Activated naive CD8-positive, alpha-beta T cell treated with anti-CD3 and anti-CD28 coated beads, Interleukin-2, amount 10 ng/mL, durations not matched to agents 7 days and 5 days (primary cell): ENCODE measurements around the gene UGT2B28. TPM values are rescaled to one million over a fixed set of nuclear protein-coding genes. Genes with fewer than 3 reads are reported as not detected.
"Not testable (repeated sequence)": the region's sequence is repeated elsewhere in the genome, so short reads cannot be mapped to it uniquely, and the experiment has no call there.

ENCODE experiments used
- ATAC-seq: fragments of 150-1000 bp; cut with Tn5 transposase; one replicate; pipeline ENCODE4 v1.10.0; 2021; ENCODE audit warnings: low read depth, moderate library complexity
- POLR2A ChIA-PET: fragments of 350-600 bp; sonication (Branson Sonifier 250); formaldehyde crosslinking; loops from one replicate; lab custom pipeline; 2021; ENCODE audit warnings: antibody characterized with exemption; lab: Charles Lee
- DNase-seq: peaks from one replicate; pipeline ENCODE4 v3.0.0; 2021
- H3K27ac Mint-ChIP-seq: one replicate; pipeline ENCODE4 v1.8.0; 2022; ENCODE audit warnings: mild to moderate bottlenecking, mixed read lengths
- H3K27me3 Mint-ChIP-seq: one replicate; pipeline ENCODE4 v1.8.0; 2022; ENCODE audit warnings: mild to moderate bottlenecking, moderate library complexity, mixed read lengths
- H3K36me3 Mint-ChIP-seq: one replicate; pipeline ENCODE4 v1.8.0; 2021; ENCODE audit warnings: mild to moderate bottlenecking, mixed read lengths
- H3K4me1 Mint-ChIP-seq: one replicate; pipeline ENCODE4 v1.8.0; 2021; ENCODE audit warnings: mixed read lengths
- H3K4me3 Mint-ChIP-seq: one replicate; pipeline ENCODE4 v1.8.0; 2022; ENCODE audit warnings: mild to moderate bottlenecking, moderate library complexity, mixed read lengths
- H3K9me3 Mint-ChIP-seq: one replicate; pipeline ENCODE4 v1.8.0; 2021; ENCODE audit warnings: mixed read lengths
- total RNA-seq, 2 experiments: library from RNA; stranded (reverse); gene quantifications; one replicate each; pipeline ENCODE4 v1.2.3, GENCODE V29; 2021

UGT2B28 gene
- total RNA-seq: not detected

GRCh38 chr4:69280081-69280480, at the start of gene UGT2B28:
Gene UGT2B28, plus strand, starts transcription at chr4:69280475. Its CDS starts 26 bp downstream, at chr4:69280501.
- H3K36me3 Mint-ChIP-seq, DNase-seq, ATAC-seq, POLR2A ChIA-PET, H3K4me1 Mint-ChIP-seq, H3K27ac Mint-ChIP-seq, H3K4me3 Mint-ChIP-seq, H3K27me3 Mint-ChIP-seq, H3K9me3 Mint-ChIP-seq: not testable (repeated sequence)

- Mint-ChIP-seq H3K4me3 (no peak overlapping the region), H3K27ac (no peak overlapping the region), H3K4me1 (no peaks in the 10 kb centered on the region), H3K9me3 (peaks cover 2% of the 10 kb centered on the region), H3K36me3 (no peaks in the 10 kb centered on the region), H3K27me3 (peaks cover 3% of the 10 kb centered on the region)
- no peak for DNase-seq
- POLR2A ChIA-PET: no interaction called here
- ATAC-seq: no peak
Measured at GRCh38 chr4:69239092-69239491, 41.2 kb upstream of the UGT2B28 start.

GRCh38 chr4:69239557-69240168, 40.6 kb upstream of the UGT2B28 start:
- Mint-ChIP-seq H3K36me3 (no peaks in the 10 kb centered on the region), H3K27ac (no peak overlapping the region), H3K27me3 (peaks cover 2% of the 10 kb centered on the region), H3K4me3 (no peak overlapping the region), H3K9me3 (peaks cover 2% of the 10 kb centered on the region), H3K4me1 (no peaks in the 10 kb centered on the region)
- POLR2A ChIA-PET: no interaction called here
- ATAC-seq (no peak), DNase-seq (no peak)

- POLR2A ChIA-PET, ATAC-seq, H3K27me3 Mint-ChIP-seq, H3K27ac Mint-ChIP-seq, DNase-seq, H3K36me3 Mint-ChIP-seq, H3K4me1 Mint-ChIP-seq, H3K4me3 Mint-ChIP-seq, H3K9me3 Mint-ChIP-seq: not testable (repeated sequence)
Measured at GRCh38 chr4:69240787-69241186, 39.5 kb upstream of the UGT2B28 start.

- DNase-seq, POLR2A ChIA-PET, H3K27ac Mint-ChIP-seq, H3K36me3 Mint-ChIP-seq, H3K27me3 Mint-ChIP-seq, ATAC-seq, H3K9me3 Mint-ChIP-seq, H3K4me1 Mint-ChIP-seq, H3K4me3 Mint-ChIP-seq: not testable (repeated sequence)
Measured at GRCh38 chr4:69241746-69242145, 38.5 kb upstream of the UGT2B28 start.

- POLR2A ChIA-PET, ATAC-seq, H3K9me3 Mint-ChIP-seq, H3K4me1 Mint-ChIP-seq, H3K36me3 Mint-ChIP-seq, H3K27ac Mint-ChIP-seq, DNase-seq, H3K4me3 Mint-ChIP-seq, H3K27me3 Mint-ChIP-seq: not testable (repeated sequence)
Measured at GRCh38 chr4:69242562-69243240, 37.6 kb upstream of the UGT2B28 start.

GRCh38 chr4:69250884-69251283, 29.4 kb upstream of the UGT2B28 start:
- H3K27me3 Mint-ChIP-seq, DNase-seq, H3K4me3 Mint-ChIP-seq, ATAC-seq, H3K4me1 Mint-ChIP-seq, H3K27ac Mint-ChIP-seq, POLR2A ChIA-PET, H3K36me3 Mint-ChIP-seq, H3K9me3 Mint-ChIP-seq: not testable (repeated sequence)

- H3K36me3 Mint-ChIP-seq, H3K27me3 Mint-ChIP-seq: not testable (repeated sequence)
Measured at GRCh38 chr4:69253147-69253772, 27.0 kb upstream of the UGT2B28 start.

GRCh38 chr4:69268612-69269011, 11.7 kb upstream of the UGT2B28 start:
- H3K27me3 Mint-ChIP-seq, H3K36me3 Mint-ChIP-seq, DNase-seq, H3K4me3 Mint-ChIP-seq, H3K9me3 Mint-ChIP-seq, H3K27ac Mint-ChIP-seq, POLR2A ChIA-PET, H3K4me1 Mint-ChIP-seq, ATAC-seq: not testable (repeated sequence)

More at GRCh38 chr4:69253147-69253772, 27.0 kb upstream of the UGT2B28 start:
- DNase-seq, H3K4me1 Mint-ChIP-seq, H3K9me3 Mint-ChIP-seq, ATAC-seq, H3K4me3 Mint-ChIP-seq, POLR2A ChIA-PET, H3K27ac Mint-ChIP-seq: not testable (repeated sequence)

GRCh38 chr4:69296356-69296755, 16.1 kb downstream of the UGT2B28 start:
- H3K4me1 Mint-ChIP-seq, ATAC-seq, H3K27ac Mint-ChIP-seq, DNase-seq, H3K9me3 Mint-ChIP-seq, H3K27me3 Mint-ChIP-seq, H3K4me3 Mint-ChIP-seq, H3K36me3 Mint-ChIP-seq, POLR2A ChIA-PET: not testable (repeated sequence)

GRCh38 chr4:69308426-69309033, 28.3 kb downstream of the UGT2B28 start:
- H3K4me1 Mint-ChIP-seq, H3K36me3 Mint-ChIP-seq, H3K4me3 Mint-ChIP-seq, POLR2A ChIA-PET, H3K9me3 Mint-ChIP-seq, H3K27ac Mint-ChIP-seq, DNase-seq, ATAC-seq, H3K27me3 Mint-ChIP-seq: not testable (repeated sequence)

- H3K27ac Mint-ChIP-seq, H3K9me3 Mint-ChIP-seq, ATAC-seq, H3K36me3 Mint-ChIP-seq, H3K4me3 Mint-ChIP-seq, DNase-seq, H3K27me3 Mint-ChIP-seq, H3K4me1 Mint-ChIP-seq, POLR2A ChIA-PET: not testable (repeated sequence)
Measured at GRCh38 chr4:69309549-69310076, 29.3 kb downstream of the UGT2B28 start.

- H3K9me3 Mint-ChIP-seq, H3K27ac Mint-ChIP-seq, H3K27me3 Mint-ChIP-seq, DNase-seq, H3K4me1 Mint-ChIP-seq, H3K4me3 Mint-ChIP-seq, H3K36me3 Mint-ChIP-seq, ATAC-seq, POLR2A ChIA-PET: not testable (repeated sequence)
Measured at GRCh38 chr4:69310262-69310661, 30.0 kb downstream of the UGT2B28 start.
